K562 (cell line): ENCODE results near the gene KCNQ2. TPM values are rescaled to one million over a fixed set of nuclear protein-coding genes. Genes with fewer than 3 reads are reported as not detected.

ENCODE experiments used
- ATAC-seq: fragments of 200-7000 bp; cut with Tn5 transposase; 3 replicates; pipeline ENCODE4 v1.9.1; 2020; ENCODE audit warnings: moderate library complexity
- BruUV-seq: library from RNA; stranded (reverse); fragments of 400-500 nt; replicated peaks from 2 replicates; lab custom pipeline; 2021; lab: Mats Ljungman, UMichigan
- CTCF ChIA-PET: fragments of 300-600 bp; formaldehyde crosslinking; extraction: SDS; loops from one replicate; lab custom pipeline; 2021; ENCODE audit warnings: low intra/inter-chr PET ratio; lab: Yijun Ruan, JAX
- POLR2A ChIA-PET: fragments of 300-600, 350-650 bp; sonication (Branson Sonifier 250); formaldehyde crosslinking; extraction: SDS; loops from one replicate; lab custom pipeline; 2021; ENCODE audit warnings: antibody characterized with exemption, inconsistent platforms; lab: Yijun Ruan, JAX
- DNase-seq, 4 experiments: peaks; one replicate each; pipeline versions ENCODE4 v3.0.0 to v3.0.0-alpha.2; 2011 to 2018; ENCODE audit warnings: low spot score in 3 of 4, mixed read lengths in 3 of 4; ENCODE audit errors: extremely low read depth in 1 of 4
- FAIRE-seq: peaks from 2 replicates; lab custom pipeline; 2011; peaks lifted over from hg19 to GRCh38; lab: Jason Lieb, UNC
- H2AFZ ChIP-seq: 2 replicates; pipeline ENCODE4 v1.6.0; 2011; ENCODE audit warnings: low read depth, low read length, control low read depth, inconsistent platforms
- H3K27ac ChIP-seq: fragments of 200-600 bp; 3 replicates; pipeline ENCODE4 v1.8.0; 2011; ENCODE audit warnings: low read depth, mild to moderate bottlenecking, control low read depth, inconsistent platforms, low read length, moderate library complexity, mixed read lengths; ENCODE audit errors: extremely low read depth
- H3K27me3 ChIP-seq, 2 experiments: fragments of 300-600 bp in 1 of 2; 2 replicates in 1 of 2; 3 replicates in 1 of 2; pipeline versions ENCODE4 v1.6.0 to v1.8.0; 2011; ENCODE audit warnings: inconsistent platforms in 2 of 2, low read length in 2 of 2, mild to moderate bottlenecking in 1 of 2, mixed read lengths in 1 of 2, moderate library complexity in 1 of 2; ENCODE audit not compliant: control insufficient read depth in 2 of 2, insufficient read depth in 2 of 2
- H3K36me3 ChIP-seq: fragments of 300-600 bp; 3 replicates; pipeline ENCODE4 v1.8.0; 2011; ENCODE audit warnings: mild to moderate bottlenecking, low read length, inconsistent platforms; ENCODE audit not compliant: control insufficient read depth, insufficient read depth
- H3K4me1 ChIP-seq, 2 experiments: fragments of 200-600 bp in 1 of 2; replicated peaks in 1 of 2; 2 replicates in 1 of 2; 3 replicates in 1 of 2; pipeline versions ENCODE4 v1.5.1 to v1.8.0; 2011; ENCODE audit warnings: inconsistent platforms in 2 of 2, low read length in 2 of 2, mild to moderate bottlenecking in 1 of 2, mixed read lengths in 1 of 2, moderate library complexity in 1 of 2; ENCODE audit not compliant: control insufficient read depth in 2 of 2, insufficient read depth in 2 of 2
- H3K4me2 ChIP-seq: 2 replicates; pipeline ENCODE4 v1.6.1; 2011; ENCODE audit warnings: low read length, control low read depth, inconsistent platforms, mixed read lengths; ENCODE audit not compliant: insufficient read depth
- H3K4me3 ChIP-seq: fragments of 200-600 bp; sonication (generic), shearing (Covaris generic); 2 replicates; pipeline ENCODE4 v1.5.1; 2016; ENCODE audit warnings: control low read depth, inconsistent platforms
- H3K79me2 ChIP-seq: fragments of 200-600 bp; 3 replicates; pipeline ENCODE4 v1.8.0; 2011; ENCODE audit warnings: low read length, inconsistent platforms; ENCODE audit not compliant: control insufficient read depth, insufficient read depth
- H3K9ac ChIP-seq, 2 experiments: 2 replicates each; pipeline versions ENCODE4 v1.6.0 to v1.6.1; 2011; ENCODE audit warnings: low read depth in 2 of 2, low read length in 2 of 2, control low read depth in 1 of 2, inconsistent platforms in 1 of 2, mild to moderate bottlenecking in 1 of 2, mixed read lengths in 1 of 2; ENCODE audit not compliant: insufficient read depth in 1 of 2
- H3K9me1 ChIP-seq: one replicate; pipeline ENCODE4 v1.6.0; 2011; ENCODE audit warnings: inconsistent platforms, mild to moderate bottlenecking, low read length, moderate library complexity; ENCODE audit not compliant: control insufficient read depth, insufficient read depth
- H3K9me3 ChIP-seq: replicated peaks from 2 replicates; pipeline ENCODE4 v1.5.1; 2011; ENCODE audit warnings: low read depth, low read length, inconsistent platforms; ENCODE audit not compliant: control insufficient read depth, insufficient read depth
- H4K20me1 ChIP-seq: replicated peaks from 2 replicates; pipeline ENCODE4 v1.6.1; 2011; ENCODE audit warnings: low read length, inconsistent platforms, mixed read lengths; ENCODE audit not compliant: control insufficient read depth, insufficient read depth
- ARNT ChIP-seq, 2 experiments: fragments of 450-650 bp; IDR thresholded peaks; 2 replicates each; pipeline ENCODE4 v1.6.1; 2016; ENCODE audit warnings: mild to moderate bottlenecking in 1 of 2
- BCLAF1 ChIP-seq, 2 experiments: fragments of 450-650 bp in 1 of 2; IDR thresholded peaks; 2 replicates each; pipeline ENCODE4 v1.6.1; 2011 to 2017; ENCODE audit warnings: low read depth in 2 of 2, antibody characterized with exemption in 1 of 2, borderline replicate concordance in 1 of 2, low read length in 1 of 2, mild to moderate bottlenecking in 1 of 2, mixed read lengths in 1 of 2; ENCODE audit not compliant: control insufficient read depth in 1 of 2
- BRD9 ChIP-seq: fragments of 450-650 bp; IDR thresholded peaks from 2 replicates; pipeline ENCODE4 v1.6.1; 2018; ENCODE audit warnings: low read depth; ENCODE audit not compliant: partially characterized antibody
- HNRNPK ChIP-seq: fragments of 200-400 bp; formaldehyde crosslinking; IDR thresholded peaks from one replicate; pipeline ENCODE4 v1.6.1; 2018; ENCODE audit warnings: mild to moderate bottlenecking, low read depth, low read length; ENCODE audit not compliant: poor library complexity, severe bottlenecking
- LARP7 ChIP-seq: fragments of 450-650 bp; IDR thresholded peaks from 2 replicates; pipeline ENCODE4 v1.6.1; 2016
- MAFF ChIP-seq: IDR thresholded peaks from 2 replicates; pipeline ENCODE4 v1.6.1; 2012; ENCODE audit warnings: low read length, improper control_type of control experiment
- MCM3 ChIP-seq: fragments of 450-650 bp; IDR thresholded peaks from 2 replicates; pipeline ENCODE4 v1.6.1; 2016
- MEF2D ChIP-seq: conservative IDR thresholded peaks from 2 replicates; pipeline ENCODE4 v1.6.1; 2016; ENCODE audit warnings: low read depth, missing genetic modification characterization, missing compliant biosample characterization
- MTF1 ChIP-seq: fragments of 250-450 bp; sonication (Bioruptor Pico); IDR thresholded peaks from 2 replicates; pipeline ENCODE4 v1.9.0; 2021; ENCODE audit warnings: moderate library complexity, mild to moderate bottlenecking, inconsistent platforms, borderline replicate concordance
- PHF21A ChIP-seq: fragments of 450-650 bp; IDR thresholded peaks from 2 replicates; pipeline ENCODE4 v1.6.1; 2017; ENCODE audit warnings: low read depth, borderline replicate concordance
- PPARD ChIP-seq: fragments of 250-450 bp; sonication (Bioruptor Pico); IDR thresholded peaks from 2 replicates; pipeline ENCODE4 v1.8.0; 2022; ENCODE audit warnings: inconsistent platforms, mild to moderate bottlenecking, moderate library complexity
- SRSF1 ChIP-seq: fragments of 200-400 bp; formaldehyde crosslinking; IDR thresholded peaks from 2 replicates; pipeline ENCODE4 v1.6.1; 2017; ENCODE audit warnings: mild to moderate bottlenecking, low read depth, low read length, moderate library complexity
- U2AF2 ChIP-seq: fragments of 200-400 bp; formaldehyde crosslinking; optimal IDR thresholded peaks from 2 replicates; pipeline ENCODE3; 2017; ENCODE audit warnings: low read depth, mild to moderate bottlenecking, low read length
- WGBS: fragments of 100-300 bp; shearing (Covaris generic); methylation state at CpG from one replicate; pipeline ENCODE4 v1.1.6; 2016; ENCODE audit warnings: low coverage, mixed read lengths; ENCODE audit not compliant: insufficient coverage; ENCODE audit errors: missing lambda C conversion rate; 5-methylcytosine and 5-hydroxymethylcytosine counted together
- in situ Hi-C: fragments of 300-500 bp; cut with MboI; formaldehyde crosslinking; loops from 4 replicates; pipeline ENCODE4 v1.15.0; 2018; ENCODE audit warnings: inconsistent platforms, mixed read lengths
- intact Hi-C: fragments of 100-400 bp; cut with micrococcal nuclease; formaldehyde crosslinking; loops from 2 replicates; pipeline ENCODE4 v1.14.2; 2022
- polyA plus RNA-seq, 8 experiments: library from polyadenylated mRNA; depleted of rRNA in 4 of 8; stranded (reverse) in 5 of 8; unstranded in 3 of 8; fragments of >200 nt; fragmentation: Nextera tagmentation in 2 of 8; fragmentation: Illumina TruSeq in 1 of 8; extraction: Ambion mirVana in 2 of 8; extraction: Trizol in 1 of 8; gene quantifications; 2 replicates each; pipeline versions ENCODE4 v1.2.1 to v1.2.3, GENCODE V29; 2011 to 2014; ENCODE audit warnings: inconsistent platforms in 1 of 8, missing spikeins in 1 of 8
- total RNA-seq, 7 experiments: library from RNA; depleted of rRNA in 6 of 7; stranded (reverse); fragments of >200 nt in 6 of 7; fragmentation: Illumina TruSeq in 2 of 7; extraction: Trizol in 2 of 7; gene quantifications; 2 replicates each; pipeline versions ENCODE4 v1.2.1 to v1.2.3, GENCODE V29; 2011 to 2021; ENCODE audit warnings: low replicate concordance in 1 of 7
- TF ChIP-seq, protein P1 (sequence below): fragments of 450-650 bp; formaldehyde crosslinking; conservative IDR thresholded peaks from 2 replicates; pipeline ENCODE4 v1.4.0; 2022; ENCODE audit warnings: mild to moderate bottlenecking, missing genetic modification characterization
- TF ChIP-seq, protein P2 (sequence below): fragments of 150-350 bp; conservative IDR thresholded peaks from 2 replicates; pipeline ENCODE4 v1.6.1; 2014; ENCODE audit warnings: low read length

Gene KCNQ2
- total and polyA plus RNA-seq, 9 of the 15 experiments (the other 6 are each of a cell fraction or from before 2014, with no cell fraction given), result 0.13 to 0.16 TPM; not detected in 7

GRCh38 chr20:63356511-63356910, 115.9 kb downstream of the KCNQ2 start (continued):
- TF ChIP-seq BRD9, result no peak
- no peak for TF ChIP-seq HNRNPK
- TF ChIP-seq, all 486 proteins: peak for 0

DNA sequence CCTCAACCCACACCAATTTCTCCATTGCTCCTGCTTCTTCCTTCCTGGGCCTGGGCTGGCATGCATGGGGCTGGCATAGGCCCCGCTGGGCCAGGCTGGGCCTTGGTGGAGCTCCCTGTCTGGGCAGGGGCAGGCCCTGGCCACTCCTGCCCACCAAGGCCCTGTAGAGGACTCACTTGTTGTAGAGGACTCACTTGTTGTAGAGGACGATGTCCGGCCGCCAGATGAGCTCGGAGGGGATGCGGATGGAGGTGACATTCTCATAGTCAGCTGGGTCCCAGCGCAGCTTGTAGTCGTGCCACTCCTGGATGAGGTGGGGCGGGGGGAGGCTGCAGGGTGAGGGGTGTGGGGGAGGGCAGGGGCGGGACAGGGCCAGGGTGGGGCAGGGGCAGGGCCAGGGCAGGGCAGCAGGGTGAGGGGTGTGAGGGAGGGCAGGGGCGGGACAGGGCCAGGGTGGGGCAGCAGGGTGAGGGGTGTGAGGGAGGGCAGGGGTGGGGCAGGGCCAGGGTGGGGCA, 116.6 kb downstream of the KCNQ2 start:
- no peak overlapping the region for H3K27ac ChIP-seq
- H4K20me1 ChIP-seq, result no peaks in the 10 kb centered on the region
- H3K4me2 ChIP-seq, result no peak overlapping the region
- DNase-seq, result no peak
- H3K9me1 ChIP-seq, result no peaks in the 10 kb centered on the region
- FAIRE-seq, result no peak
- H3K79me2 ChIP-seq, result no peaks in the 10 kb centered on the region
- H3K4me1 ChIP-seq, result peaks cover 0 to 10% of the 10 kb centered on the region in 2 experiments; a peak in 2 of 5 replicates
- CTCF ChIA-PET, result no interaction called here
- BruUV-seq, result no TSS peak
- intact Hi-C loops (no loop called here), in situ Hi-C loops (no loop called here)
- no peak overlapping the region for H3K9ac ChIP-seq
- POLR2A ChIA-PET, result no interaction called here
- peaks cover 0 to 13% of the 10 kb centered on the region in 2 experiments; a peak in 3 of 5 replicates for H3K27me3 ChIP-seq
- no peaks in the 10 kb centered on the region for H3K9me3 ChIP-seq
- WGBS, result 2% methylated on average over 6 of the region's 11 CpGs
- no peak overlapping the region for H2AFZ ChIP-seq
- H3K36me3 ChIP-seq, result no peaks in the 10 kb centered on the region
- ATAC-seq, result no peak
- no peak overlapping the region for H3K4me3 ChIP-seq
- no peak for TF ChIP-seq PPARD (CRISPR knock-in tag)
- no peak for TF ChIP-seq ARNT (IDR thresholded peaks at IDR 0.05)
- TF ChIP-seq MCM3, result no peak
- TF ChIP-seq, protein P1, sequence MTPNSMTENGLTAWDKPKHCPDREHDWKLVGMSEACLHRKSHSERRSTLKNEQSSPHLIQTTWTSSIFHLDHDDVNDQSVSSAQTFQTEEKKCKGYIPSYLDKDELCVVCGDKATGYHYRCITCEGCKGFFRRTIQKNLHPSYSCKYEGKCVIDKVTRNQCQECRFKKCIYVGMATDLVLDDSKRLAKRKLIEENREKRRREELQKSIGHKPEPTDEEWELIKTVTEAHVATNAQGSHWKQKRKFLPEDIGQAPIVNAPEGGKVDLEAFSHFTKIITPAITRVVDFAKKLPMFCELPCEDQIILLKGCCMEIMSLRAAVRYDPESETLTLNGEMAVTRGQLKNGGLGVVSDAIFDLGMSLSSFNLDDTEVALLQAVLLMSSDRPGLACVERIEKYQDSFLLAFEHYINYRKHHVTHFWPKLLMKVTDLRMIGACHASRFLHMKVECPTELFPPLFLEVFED (CRISPR knock-in tag), result no peak
- no peak for TF ChIP-seq PHF21A
- no peak for TF ChIP-seq MTF1 (CRISPR knock-in tag)
- TF ChIP-seq, protein P2, sequence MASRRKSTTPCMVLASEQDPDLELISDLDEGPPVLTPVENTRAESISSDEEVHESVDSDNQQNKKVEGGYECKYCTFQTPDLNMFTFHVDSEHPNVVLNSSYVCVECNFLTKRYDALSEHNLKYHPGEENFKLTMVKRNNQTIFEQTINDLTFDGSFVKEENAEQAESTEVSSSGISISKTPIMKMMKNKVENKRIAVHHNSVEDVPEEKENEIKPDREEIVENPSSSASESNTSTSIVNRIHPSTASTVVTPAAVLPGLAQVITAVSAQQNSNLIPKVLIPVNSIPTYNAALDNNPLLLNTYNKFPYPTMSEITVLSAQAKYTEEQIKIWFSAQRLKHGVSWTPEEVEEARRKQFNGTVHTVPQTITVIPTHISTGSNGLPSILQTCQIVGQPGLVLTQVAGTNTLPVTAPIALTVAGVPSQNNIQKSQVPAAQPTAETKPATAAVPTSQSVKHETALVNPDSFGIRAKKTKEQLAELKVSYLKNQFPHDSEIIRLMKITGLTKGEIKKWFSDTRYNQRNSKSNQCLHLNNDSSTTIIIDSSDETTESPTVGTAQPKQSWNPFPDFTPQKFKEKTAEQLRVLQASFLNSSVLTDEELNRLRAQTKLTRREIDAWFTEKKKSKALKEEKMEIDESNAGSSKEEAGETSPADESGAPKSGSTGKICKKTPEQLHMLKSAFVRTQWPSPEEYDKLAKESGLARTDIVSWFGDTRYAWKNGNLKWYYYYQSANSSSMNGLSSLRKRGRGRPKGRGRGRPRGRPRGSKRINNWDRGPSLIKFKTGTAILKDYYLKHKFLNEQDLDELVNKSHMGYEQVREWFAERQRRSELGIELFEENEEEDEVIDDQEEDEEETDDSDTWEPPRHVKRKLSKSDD, result no peak
- TF ChIP-seq BCLAF1 (IDR thresholded peaks at IDR 0.05; ENCODE audit: borderline replicate concordance in 1 of 2, control insufficient read depth in 1 of 2, low read depth in 2 of 2, low read length in 1 of 2), result no peak
- no peak for TF ChIP-seq SRSF1
- TF ChIP-seq MAFF, result no peak
- no peak for TF ChIP-seq U2AF2
- no peak for TF ChIP-seq LARP7
- TF ChIP-seq MEF2D, result no peak
